Upper lobe of left lung (tissue), 6 donors: ENCODE results near the gene UBE2N. TPM values are rescaled to one million over a fixed set of nuclear protein-coding genes. Genes with fewer than 3 reads are reported as not detected.

Source experiments
- ATAC-seq, 2 donors: fragments of 200-7000 bp; cut with Tn5 transposase; one replicate each; pipeline ENCODE4 v1.9.1; 2022; ENCODE audit warnings: mild to moderate bottlenecking in 2 of 2, moderate library complexity in 2 of 2; ENCODE audit not compliant: low FRiP score in 2 of 2
- DNase-seq, 2 donors: peaks; one replicate each; pipeline ENCODE4 v3.0.0-alpha.2; 2019 to 2020
- H3K27ac ChIP-seq, 4 donors: fragments of 200-600 bp; sonication (generic); one replicate each; pipeline ENCODE4 v1.5.1; 2016 to 2019
- H3K27me3 ChIP-seq, 4 donors: fragments of 200-600 bp; sonication (generic); one replicate each; pipeline ENCODE4 v1.5.1; 2017 to 2019
- H3K36me3 ChIP-seq, 4 donors: fragments of 200-600 bp; sonication (generic); one replicate each; pipeline ENCODE4 v1.5.1; 2016 to 2019
- H3K4me1 ChIP-seq, 4 donors: fragments of 200-600 bp; sonication (generic); one replicate each; pipeline ENCODE4 v1.5.1; 2018 to 2019
- H3K4me3 ChIP-seq, 4 donors: fragments of 200-600 bp; sonication (generic); one replicate each; pipeline ENCODE4 v1.5.1; 2017 to 2019; ENCODE audit warnings: mild to moderate bottlenecking in 2 of 4, moderate library complexity in 1 of 4
- H3K9me3 ChIP-seq, 4 donors: fragments of 200-600 bp; sonication (generic); one replicate each; pipeline ENCODE4 v1.5.1; 2018 to 2019
- CTCF ChIP-seq, 6 experiments: fragments of 450-650 bp in 4 of 6; fragments of 200-600 bp in 2 of 6; sonication (generic) in 2 of 6; IDR thresholded peaks; one replicate each; pipeline ENCODE4 v1.5.1; 2016 to 2019; ENCODE audit warnings: antibody characterized with exemption in 6 of 6
- EP300 ChIP-seq, 4 donors: sonication (generic); formaldehyde crosslinking; IDR thresholded peaks; one replicate each; pipeline ENCODE4 v1.5.1; 2017; ENCODE audit warnings: antibody characterized with exemption in 4 of 4, control low read depth in 2 of 4
- POLR2A ChIP-seq, 4 donors: fragments of 450-650 bp; IDR thresholded peaks; one replicate each; pipeline ENCODE4 v1.5.1; 2016 to 2017; ENCODE audit warnings: antibody characterized with exemption in 4 of 4, mild to moderate bottlenecking in 2 of 4
- POLR2AphosphoS5 ChIP-seq, 2 donors: sonication (generic); formaldehyde crosslinking; IDR thresholded peaks; one replicate each; pipeline ENCODE4 v1.5.1; 2017; ENCODE audit warnings: antibody characterized with exemption in 2 of 2
- WGBS, 2 donors: methylation state at CpG; one replicate each; pipeline ENCODE4 v1.1.5; 2017 to 2018; 5-methylcytosine and 5-hydroxymethylcytosine counted together
- total RNA-seq, 6 donors: library from RNA; depleted of rRNA in 4 of 6; stranded (reverse); fragments of >200 nt in 4 of 6; gene quantifications; one replicate each; pipeline versions ENCODE4 v1.1.0 to v1.2.1, GENCODE V29; 2016 to 2021
- donor health status: DM: no; HTN: no; CAD: no; lungs with moderate emphysema.
- donor health status: DM: no; HTN: yes; CAD: no; lungs with severe emphysema.

The UBE2N gene
- total RNA-seq, 6 donors from 2014 or later: 10.0 to 78.1 (median 46.3) TPM

GRCh38 chr12:93476555-93476954 is 34.8 kb upstream of the UBE2N start:
- Histone ChIP-seq H3K4me3 (no peak overlapping the region), H3K4me1 (no peaks in the 10 kb centered on the region), H3K9me3 (no peaks in the 10 kb centered on the region), H3K27ac (no peak overlapping the region), H3K27me3 (no peaks in the 10 kb centered on the region), H3K36me3 (peaks cover 0 to 69% (median 38%) of the 10 kb centered on the region in 4 donors)
- no peak for DNase-seq
- no peak for ATAC-seq
- TF ChIP-seq CTCF (IDR thresholded peaks at IDR 0.05) (no peak), POLR2A (IDR thresholded peaks at IDR 0.05) (no peak), POLR2AphosphoS5 (IDR thresholded peaks at IDR 0.05) (no peak), EP300 (IDR thresholded peaks at IDR 0.05) (no peak)

- Histone ChIP-seq H3K9me3 (no peaks in the 10 kb centered on the region), H3K4me3 (no peak overlapping the region), H3K4me1 (peaks cover 12 to 30% (median 21%) of the 10 kb centered on the region in 4 donors), H3K36me3 (peaks cover 0 to 26% (median 8%) of the 10 kb centered on the region in 4 donors), H3K27ac (no peak overlapping the region), H3K27me3 (no peaks in the 10 kb centered on the region)
- TF ChIP-seq POLR2AphosphoS5 (IDR thresholded peaks at IDR 0.05) (no peak), CTCF (IDR thresholded peaks at IDR 0.05) (no peak), EP300 (IDR thresholded peaks at IDR 0.05) (no peak), POLR2A (IDR thresholded peaks at IDR 0.05) (no peak)
- DNase-seq (no peak), ATAC-seq (no peak)
Observed at GRCh38 chr12:93469386-93469785, 27.6 kb upstream of the UBE2N start.

GRCh38 chr12:93468008-93468371 is 26.2 kb upstream of the UBE2N start:
- 7 to 9% methylated on average over 7 of the region's 7 CpGs for WGBS, 2 donors
- Histone ChIP-seq H3K27ac (peak overlapping the region; percentile 87 to 92 (median 92)), H3K27me3 (no peaks in the 10 kb centered on the region), H3K4me1 (peaks cover 12 to 30% (median 21%) of the 10 kb centered on the region in 4 donors), H3K4me3 (peak overlapping the region; percentile 56 to 75 (median 72)), H3K36me3 (peaks cover 0 to 14% (median 0%) of the 10 kb centered on the region in 4 donors), H3K9me3 (no peaks in the 10 kb centered on the region)
- TF ChIP-seq POLR2A (IDR thresholded peaks at IDR 0.05) (no peak), POLR2AphosphoS5 (IDR thresholded peaks at IDR 0.05) (no peak), CTCF (IDR thresholded peaks at IDR 0.05) (no peak), EP300 (IDR thresholded peaks at IDR 0.05) (no peak)
- no peak for DNase-seq
- no peak for ATAC-seq

- H3K9me3 ChIP-seq: no peaks in the 10 kb centered on the region
- H3K4me1 ChIP-seq: peaks cover 12 to 30% (median 21%) of the 10 kb centered on the region in 4 donors
- ATAC-seq: peak; percentile 96 to 99
- DNase-seq: peak; percentile 90 to 99
- 0 to 1% methylated on average over 16 to 36 of the region's 36 CpGs for WGBS, 2 donors
- H3K4me3 ChIP-seq: peak within 1 kb of the TSS; percentile 56 to 75 (median 72)
- TF ChIP-seq CTCF (IDR thresholded peaks at IDR 0.05): peak; percentile 65 to 92 (median 80)
- peak in 2 of 4 donors; percentile 42 to 79 for TF ChIP-seq POLR2A (IDR thresholded peaks at IDR 0.05)
- TF ChIP-seq POLR2AphosphoS5 (IDR thresholded peaks at IDR 0.05): peak; percentile 73 to 80
- TF ChIP-seq EP300 (IDR thresholded peaks at IDR 0.05): peak in 1 of 4 donors; percentile 15
- H3K36me3 ChIP-seq: peaks cover 0 to 12% (median 0%) of the 10 kb centered on the region in 4 donors
- H3K27me3 ChIP-seq: no peaks in the 10 kb centered on the region
- peak within 1 kb of the TSS; percentile 87 to 92 (median 92) for H3K27ac ChIP-seq
Observed at GRCh38 chr12:93467351-93468007, 25.7 kb upstream of the UBE2N start, which contains the start of gene MRPL42. Gene MRPL42, plus strand, starts transcription at chr12:93467514. Its CDS starts 1,772 bp downstream, at chr12:93469286.
